GM13976 (cell line): ENCODE results near the gene METTL1.

Experiments used
- DNase-seq: peaks from one replicate; pipeline ENCODE4 v3.0.0; 2012; ENCODE audit warnings: low spot score
- CTCF ChIP-seq: IDR thresholded peaks from 2 replicates; pipeline ENCODE4 v1.5.1; 2012; ENCODE audit warnings: borderline replicate concordance, mild to moderate bottlenecking; ENCODE audit not compliant: insufficient read depth; ENCODE audit errors: extremely low read depth, missing control alignments, control extremely low read depth
- in situ Hi-C: fragments of 300-500 bp; cut with MboI; formaldehyde crosslinking; loops from one replicate; pipeline ENCODE4 v1.12.0; 2022; ENCODE audit warnings: low sequenced_read_pairs, mixed read lengths, inconsistent platforms; ENCODE audit not compliant: unreplicated experiment

Gene METTL1

GRCh38 chr12:57759360-57759980, 12.4 kb downstream of the METTL1 start:
- in situ Hi-C loops, result no loop called here
- TF ChIP-seq CTCF, result peak; percentile 36
- DNase-seq, result no peak

- TF ChIP-seq CTCF, result no peak
- in situ Hi-C loops, result no loop called here
- DNase-seq, result no peak
These were observed 13.1 kb downstream of the METTL1 start for GRCh38 chr12:57758552-57759359.

- DNase-seq, result no peak
- no peak for TF ChIP-seq CTCF
- in situ Hi-C loops, result no loop called here
These were observed 14.1 kb downstream of the METTL1 start for GRCh38 chr12:57757771-57758170.

- in situ Hi-C loops, result no loop called here
- TF ChIP-seq CTCF, result peak; percentile 93
- DNase-seq, result peak; percentile 84
These were observed 15.2 kb downstream of the METTL1 start for GRCh38 chr12:57756406-57757341.

GRCh38 chr12:57755454-57756372, 16.2 kb downstream of the METTL1 start:
- in situ Hi-C loops, result no loop called here
- DNase-seq, result peak; percentile 61
- no peak for TF ChIP-seq CTCF

- in situ Hi-C loops, result no loop called here
- TF ChIP-seq CTCF, result no peak
- no peak for DNase-seq
These were observed 16.8 kb downstream of the METTL1 start for GRCh38 chr12:57755194-57755453.
